ENCODE data around the gene DUSP22.
A peak's percentile ranks its signal among the peaks of the same experiment; 100 is the strongest.
"Not testable (repeated sequence)": the region's sequence is repeated elsewhere in the genome, so short reads cannot be mapped to it uniquely, and the experiment has no call there.

The DUSP22 gene

DNA sequence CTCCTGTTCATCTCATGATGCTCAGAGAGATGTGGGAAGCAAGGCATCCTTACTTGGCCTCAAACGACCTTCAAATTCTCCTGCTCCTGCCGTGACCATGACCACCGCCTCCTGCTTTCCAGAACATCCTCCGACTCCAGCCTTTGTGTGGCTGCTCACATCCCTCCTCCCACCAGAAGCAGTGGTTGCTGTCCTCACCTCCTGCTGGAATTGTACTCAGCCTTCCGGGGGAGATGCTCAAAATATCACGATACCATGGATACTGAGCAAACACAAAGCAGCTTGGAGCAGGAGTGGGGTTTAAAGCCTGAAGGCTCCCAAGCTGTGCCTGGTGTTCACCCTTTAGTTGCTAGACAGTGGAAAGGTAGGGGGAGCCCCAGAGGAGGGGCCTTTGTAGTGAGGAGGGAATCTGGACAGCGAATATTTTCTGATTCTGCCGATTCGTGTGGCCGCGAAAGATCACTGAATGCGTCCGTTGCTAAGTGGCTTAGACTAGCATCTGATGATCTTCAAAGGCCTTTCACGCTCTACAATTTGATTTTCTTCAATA is 9.3 kb upstream of the DUSP22 start:
- H4K20me1 ChIP-seq (ENCODE audit: insufficient read depth, low read length): no peaks in the 10 kb centered on the region
- no peaks in the 10 kb centered on the region for H3K79me2 ChIP-seq (ENCODE audit: low read length)
- TF ChIP-seq EZH2phosphoT487 (IDR thresholded peaks at IDR 0.05; ENCODE audit: low read depth): no peak
- TF ChIP-seq, protein P1, sequence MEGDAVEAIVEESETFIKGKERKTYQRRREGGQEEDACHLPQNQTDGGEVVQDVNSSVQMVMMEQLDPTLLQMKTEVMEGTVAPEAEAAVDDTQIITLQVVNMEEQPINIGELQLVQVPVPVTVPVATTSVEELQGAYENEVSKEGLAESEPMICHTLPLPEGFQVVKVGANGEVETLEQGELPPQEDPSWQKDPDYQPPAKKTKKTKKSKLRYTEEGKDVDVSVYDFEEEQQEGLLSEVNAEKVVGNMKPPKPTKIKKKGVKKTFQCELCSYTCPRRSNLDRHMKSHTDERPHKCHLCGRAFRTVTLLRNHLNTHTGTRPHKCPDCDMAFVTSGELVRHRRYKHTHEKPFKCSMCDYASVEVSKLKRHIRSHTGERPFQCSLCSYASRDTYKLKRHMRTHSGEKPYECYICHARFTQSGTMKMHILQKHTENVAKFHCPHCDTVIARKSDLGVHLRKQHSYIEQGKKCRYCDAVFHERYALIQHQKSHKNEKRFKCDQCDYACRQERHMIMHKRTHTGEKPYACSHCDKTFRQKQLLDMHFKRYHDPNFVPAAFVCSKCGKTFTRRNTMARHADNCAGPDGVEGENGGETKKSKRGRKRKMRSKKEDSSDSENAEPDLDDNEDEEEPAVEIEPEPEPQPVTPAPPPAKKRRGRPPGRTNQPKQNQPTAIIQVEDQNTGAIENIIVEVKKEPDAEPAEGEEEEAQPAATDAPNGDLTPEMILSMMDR (IDR thresholded peaks at IDR 0.05; ENCODE audit: low read depth, low read length): no peak
- peaks cover 30% of the 10 kb centered on the region for H3K4me1 ChIP-seq (ENCODE audit: low read length)
- no peaks in the 10 kb centered on the region for H3K27me3 ChIP-seq (ENCODE audit: low read depth, low read length)
- H3K9me3 ChIP-seq (ENCODE audit: insufficient read depth, low read length): no peaks in the 10 kb centered on the region
- H3K9ac ChIP-seq (ENCODE audit: low read length): no peak overlapping the region
- peaks cover 13% of the 10 kb centered on the region for H3K36me3 ChIP-seq (replicated peaks; ENCODE audit: low read depth, low read length)
- H3K4me2 ChIP-seq (ENCODE audit: low read length): no peak overlapping the region
- H3K4me3 ChIP-seq (ENCODE audit: low read length): no peak overlapping the region
- H2AFZ ChIP-seq (ENCODE audit: low read depth, low read length): no peak overlapping the region
- no peak overlapping the region for H3K27ac ChIP-seq (ENCODE audit: low read length)

DNA sequence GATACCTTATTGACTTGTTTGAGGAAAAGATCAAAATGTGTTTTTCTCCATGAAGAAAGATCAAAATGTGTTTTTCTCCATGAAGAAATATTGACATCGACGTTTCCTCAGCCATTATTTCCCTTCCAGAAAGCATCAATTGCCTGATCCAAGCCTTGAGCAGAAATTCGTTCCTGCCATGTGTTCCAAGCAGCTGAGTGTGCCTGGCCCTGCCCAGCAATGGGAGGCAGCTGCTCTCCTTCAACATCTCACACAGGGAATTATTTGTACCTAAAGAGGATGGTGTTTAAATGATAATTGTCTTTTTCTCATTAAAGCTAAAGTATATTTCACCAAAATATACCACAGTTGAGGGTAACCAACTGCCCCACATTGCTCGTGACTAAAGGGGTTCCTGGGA is 7.8 kb upstream of the DUSP22 start:
- no peaks in the 10 kb centered on the region for H3K27me3 ChIP-seq (ENCODE audit: low read depth, low read length)

DNA sequence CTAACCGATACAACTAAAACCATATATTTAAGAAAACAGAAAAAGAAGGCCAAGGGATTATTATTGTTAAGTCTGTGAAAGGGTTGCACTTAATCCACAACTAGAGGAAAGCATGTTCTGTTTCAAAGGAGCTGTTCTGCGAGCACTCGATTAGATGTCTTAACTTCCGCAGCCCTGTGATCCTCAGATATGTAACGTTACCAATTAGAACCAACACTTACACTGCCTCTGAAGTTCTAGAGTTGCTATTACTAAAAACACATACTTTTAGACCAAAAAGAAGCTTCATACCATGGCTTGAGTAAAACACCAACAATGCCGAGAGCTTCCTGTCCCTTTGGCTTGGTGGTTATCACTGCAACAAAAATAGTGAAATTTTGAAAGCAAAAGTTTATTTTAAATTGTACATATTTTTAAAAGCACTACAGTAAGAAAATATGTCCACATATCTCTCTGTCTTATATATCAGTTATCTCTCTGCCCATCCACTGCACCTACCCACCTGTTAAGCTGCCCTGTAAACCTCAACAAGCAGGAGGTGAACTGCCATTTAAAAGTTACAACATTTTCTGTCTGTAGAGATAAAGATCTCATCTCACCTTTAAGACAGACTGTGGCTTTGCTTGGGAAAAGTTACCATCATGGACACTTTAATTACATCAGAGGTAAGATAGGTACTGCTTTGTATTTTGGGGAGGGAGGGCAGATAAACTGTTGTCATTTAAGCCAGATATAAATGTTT is 7.1 kb upstream of the DUSP22 start:
- TF ChIP-seq, protein P1 (IDR thresholded peaks at IDR 0.05; ENCODE audit: low read depth, low read length): no peak
- TF ChIP-seq EZH2phosphoT487 (IDR thresholded peaks at IDR 0.05; ENCODE audit: low read depth): no peak
- H3K9me3 ChIP-seq (ENCODE audit: insufficient read depth, low read length): no peaks in the 10 kb centered on the region
- no peaks in the 10 kb centered on the region for H3K27me3 ChIP-seq (ENCODE audit: low read depth, low read length)
- no peak overlapping the region for H2AFZ ChIP-seq (ENCODE audit: low read depth, low read length)
- peaks cover 52% of the 10 kb centered on the region for H3K4me1 ChIP-seq (ENCODE audit: low read length)
- no peak overlapping the region; the same call in 1 of the 2 replicates for H3K9ac ChIP-seq (ENCODE audit: low read length)
- no peaks in the 10 kb centered on the region for H4K20me1 ChIP-seq (ENCODE audit: insufficient read depth, low read length)
- H3K4me2 ChIP-seq (ENCODE audit: low read length): no peak overlapping the region
- H3K79me2 ChIP-seq (ENCODE audit: low read length): peaks cover 3% of the 10 kb centered on the region; the same call in 1 of the 2 replicates
- H3K27ac ChIP-seq (ENCODE audit: low read length): peak overlapping the region; percentile 90
- peaks cover 13% of the 10 kb centered on the region for H3K36me3 ChIP-seq (replicated peaks; ENCODE audit: low read depth, low read length)
- H3K4me3 ChIP-seq (ENCODE audit: low read length): no peak overlapping the region

More for the DNA sequence above, 7.8 kb upstream of the DUSP22 start:
- peaks cover 3% of the 10 kb centered on the region; the same call in 1 of the 2 replicates for H3K79me2 ChIP-seq (ENCODE audit: low read length)
- no peaks in the 10 kb centered on the region for H3K9me3 ChIP-seq (ENCODE audit: insufficient read depth, low read length)
- no peak overlapping the region for H3K9ac ChIP-seq (ENCODE audit: low read length)
- TF ChIP-seq, protein P1 (IDR thresholded peaks at IDR 0.05; ENCODE audit: low read depth, low read length): no peak
- TF ChIP-seq EZH2phosphoT487 (IDR thresholded peaks at IDR 0.05; ENCODE audit: low read depth): no peak
- peaks cover 45% of the 10 kb centered on the region for H3K4me1 ChIP-seq (ENCODE audit: low read length)
- no peak overlapping the region for H2AFZ ChIP-seq (ENCODE audit: low read depth, low read length)
- no peaks in the 10 kb centered on the region for H4K20me1 ChIP-seq (ENCODE audit: insufficient read depth, low read length)
- no peak overlapping the region for H3K27ac ChIP-seq (ENCODE audit: low read length)
- H3K4me3 ChIP-seq (ENCODE audit: low read length): no peak overlapping the region
- H3K36me3 ChIP-seq (replicated peaks; ENCODE audit: low read depth, low read length): peaks cover 13% of the 10 kb centered on the region
- H3K4me2 ChIP-seq (ENCODE audit: low read length): no peak overlapping the region

DNA sequence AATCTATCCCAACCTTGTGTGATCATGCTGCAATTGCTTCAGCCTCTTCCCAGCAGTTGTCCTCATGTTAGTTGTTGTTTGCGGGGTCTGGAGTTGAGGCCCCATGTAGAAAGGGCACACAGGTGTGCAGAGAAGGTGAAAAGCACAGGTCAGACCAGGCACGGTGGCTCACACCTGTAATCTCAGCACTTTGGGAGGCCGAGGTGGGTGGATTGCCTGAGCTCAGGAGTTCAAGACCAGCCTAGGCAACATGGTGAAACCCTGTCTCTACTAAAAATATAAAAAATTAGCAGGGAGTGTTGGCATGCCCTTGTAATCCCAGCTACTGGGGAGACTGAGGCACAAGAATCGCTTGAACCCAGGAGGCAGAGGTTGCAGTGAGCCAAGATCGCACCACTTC is 6.4 kb upstream of the DUSP22 start:
- not testable (repeated sequence) for H2AFZ ChIP-seq (ENCODE audit: low read depth, low read length); H3K79me2 ChIP-seq (ENCODE audit: low read length); H3K9me3 ChIP-seq (ENCODE audit: insufficient read depth, low read length); H3K27me3 ChIP-seq (ENCODE audit: low read depth, low read length); H3K4me3 ChIP-seq (ENCODE audit: low read length); H4K20me1 ChIP-seq (ENCODE audit: insufficient read depth, low read length)
- H3K27ac ChIP-seq (ENCODE audit: low read length): peak overlapping the region; percentile 90
- H3K9ac ChIP-seq (ENCODE audit: low read length): peak overlapping the region; percentile 92; the same call in 1 of the 2 replicates
- peaks cover 13% of the 10 kb centered on the region for H3K36me3 ChIP-seq (replicated peaks; ENCODE audit: low read depth, low read length)
- peak overlapping the region; percentile 79 for H3K4me2 ChIP-seq (ENCODE audit: low read length)
- peaks cover 59% of the 10 kb centered on the region for H3K4me1 ChIP-seq (ENCODE audit: low read length)
